SK-N-SH (cell line): ENCODE data around the gene ITIH1. TPM values are rescaled to one million over a fixed set of nuclear protein-coding genes. Genes with fewer than 3 reads are reported as not detected.

Experiments
- CTCF ChIA-PET: fragments of 300-600, 350-600 bp; formaldehyde crosslinking; extraction: SDS; loops from one replicate; lab custom pipeline; 2021; lab: Yijun Ruan, JAX
- POLR2A ChIA-PET: fragments of 350-600 bp; sonication (Branson Sonifier 250); formaldehyde crosslinking; extraction: SDS; loops from one replicate; lab custom pipeline; 2020; ENCODE audit warnings: antibody characterized with exemption, inconsistent platforms; lab: Yijun Ruan, JAX
- DNase-seq: peaks from one replicate; pipeline ENCODE4 v3.0.0; 2012
- H2AFZ ChIP-seq: fragments of 200-600 bp; sonication (generic); 2 replicates; pipeline ENCODE4 v1.8.1; 2016; ENCODE audit warnings: antibody characterized with exemption, mild to moderate bottlenecking, low read depth
- H3F3A ChIP-seq: fragments of 200-600 bp; sonication (generic); replicated peaks from 2 replicates; pipeline ENCODE3; 2016; ENCODE audit warnings: antibody characterized with exemption, mild to moderate bottlenecking; ENCODE audit not compliant: insufficient read depth
- H3K27ac ChIP-seq, 2 experiments: fragments of 200-500 bp in 1 of 2; fragments of 200-600 bp in 1 of 2; sonication (Bioruptor generic) in 1 of 2; sonication (generic), shearing (Covaris generic) in 1 of 2; 2 replicates each; pipeline versions ENCODE4 v1.5.1 to v1.6.1; 2014 to 2016; ENCODE audit warnings: low read depth in 2 of 2, inconsistent platforms in 1 of 2, low read length in 1 of 2, mild to moderate bottlenecking in 1 of 2, mixed read lengths in 1 of 2
- H3K27me3 ChIP-seq: fragments of 200-600 bp; sonication (generic), shearing (Covaris generic); 2 replicates; pipeline ENCODE4 v1.6.1; 2016; ENCODE audit warnings: mixed run types; ENCODE audit not compliant: insufficient read depth
- H3K36me3 ChIP-seq, 2 experiments: fragments of 200-500 bp in 1 of 2; fragments of 200-600 bp in 1 of 2; sonication (Bioruptor generic) in 1 of 2; sonication (generic) in 1 of 2; replicated peaks in 1 of 2; 2 replicates each; pipeline versions ENCODE3 to v1.5.1; 2014 to 2016; ENCODE audit warnings: low read length in 1 of 2, mild to moderate bottlenecking in 1 of 2; ENCODE audit not compliant: insufficient read depth in 2 of 2, control insufficient read depth in 1 of 2
- H3K4me1 ChIP-seq, 2 experiments: fragments of 200-500 bp in 1 of 2; fragments of 200-600 bp in 1 of 2; sonication (Bioruptor generic) in 1 of 2; sonication (generic), shearing (Covaris generic) in 1 of 2; 2 replicates each; pipeline versions ENCODE4 v1.5.1 to v1.6.1; 2014 to 2016; ENCODE audit warnings: low read depth in 1 of 2, low read length in 1 of 2, mixed run types in 1 of 2; ENCODE audit not compliant: insufficient read depth in 2 of 2, control insufficient read depth in 1 of 2
- H3K4me2 ChIP-seq: fragments of 200-600 bp; sonication (generic), shearing (Covaris generic); 2 replicates; pipeline ENCODE4 v1.6.1; 2017; ENCODE audit warnings: mixed run types
- H3K4me3 ChIP-seq, 2 experiments: fragments of 200-500 bp in 1 of 2; fragments of 200-600 bp in 1 of 2; sonication (Bioruptor generic) in 1 of 2; sonication (generic), shearing (Covaris generic) in 1 of 2; 2 replicates each; pipeline versions ENCODE4 v1.5.1 to v1.8.1; 2014 to 2016; ENCODE audit warnings: low read depth in 2 of 2, inconsistent platforms in 1 of 2, low read length in 1 of 2, mild to moderate bottlenecking in 1 of 2, mixed read lengths in 1 of 2, moderate library complexity in 1 of 2
- H3K79me2 ChIP-seq: fragments of 200-600 bp; sonication (generic); 2 replicates; pipeline ENCODE4 v1.8.1; 2017; ENCODE audit warnings: mild to moderate bottlenecking; ENCODE audit not compliant: insufficient read depth
- H3K9ac ChIP-seq: fragments of 200-600 bp; sonication (generic); 2 replicates; pipeline ENCODE4 v1.6.1; 2017; ENCODE audit warnings: mixed run types
- H3K9me2 ChIP-seq: fragments of 200-600 bp; sonication (generic); 2 replicates; pipeline ENCODE4 v1.6.1; 2017; ENCODE audit warnings: mixed run types
- H3K9me3 ChIP-seq: fragments of 200-600 bp; sonication (generic); 2 replicates; pipeline ENCODE4 v1.6.1; 2017; ENCODE audit warnings: mixed run types, mild to moderate bottlenecking, moderate library complexity
- H4K20me1 ChIP-seq: fragments of 200-600 bp; sonication (generic); 2 replicates; pipeline ENCODE4 v1.6.1; 2017; ENCODE audit warnings: mild to moderate bottlenecking, mixed run types; ENCODE audit not compliant: insufficient read depth
- CHD2 ChIP-seq: fragments of 150-350 bp; IDR thresholded peaks from 2 replicates; pipeline ENCODE4 v1.6.1; 2018; ENCODE audit warnings: low read length; ENCODE audit not compliant: partially characterized antibody
- ELF1 ChIP-seq: IDR thresholded peaks from 2 replicates; pipeline ENCODE4 v1.4.0; 2012
- EP300 ChIP-seq, 2 experiments: IDR thresholded peaks; 2 replicates each; pipeline versions ENCODE4 v1.4.0 to v1.6.1; 2012; ENCODE audit warnings: borderline replicate concordance in 1 of 2, low read depth in 1 of 2, low read length in 1 of 2
- EZH2phosphoT487 ChIP-seq: fragments of 200-600 bp; sonication (generic); IDR thresholded peaks from 2 replicates; pipeline ENCODE4 v1.6.1; 2017; ENCODE audit warnings: low read depth, mixed run types, mild to moderate bottlenecking, antibody characterized with exemption, moderate library complexity, borderline replicate concordance
- FOSL2 ChIP-seq: IDR thresholded peaks from 2 replicates; pipeline ENCODE4 v1.4.0; 2012; ENCODE audit warnings: low read depth, mild to moderate bottlenecking, moderate library complexity, borderline replicate concordance
- FOXJ3 ChIP-seq: sonication (generic); formaldehyde crosslinking; IDR thresholded peaks from 2 replicates; pipeline ENCODE4 v1.5.1; 2020; ENCODE audit warnings: mild to moderate bottlenecking, missing genetic modification reagents
- GABPA ChIP-seq: IDR thresholded peaks from 2 replicates; pipeline ENCODE4 v1.4.0; 2012; ENCODE audit warnings: low read depth, mild to moderate bottlenecking
- GATA2 ChIP-seq: sonication (generic); formaldehyde crosslinking; IDR thresholded peaks from 2 replicates; pipeline ENCODE4 v1.5.0; 2020; ENCODE audit warnings: mild to moderate bottlenecking, missing genetic modification reagents
- MAX ChIP-seq: IDR thresholded peaks from 2 replicates; pipeline ENCODE4 v1.4.0; 2012; ENCODE audit warnings: low read depth
- MEF2A ChIP-seq: IDR thresholded peaks from 2 replicates; pipeline ENCODE4 v1.4.0; 2012; ENCODE audit warnings: low read depth, borderline replicate concordance
- NFIC ChIP-seq: IDR thresholded peaks from 2 replicates; pipeline ENCODE4 v1.4.0; 2012; ENCODE audit warnings: borderline replicate concordance
- NRF1 ChIP-seq: IDR thresholded peaks from 2 replicates; pipeline ENCODE4 v1.6.1; 2012; ENCODE audit warnings: low read depth, mild to moderate bottlenecking, low read length
- RCOR1 ChIP-seq: fragments of 150-350 bp; IDR thresholded peaks from 2 replicates; pipeline ENCODE4 v1.6.1; 2017; ENCODE audit warnings: antibody characterized with exemption, low read length
- SIN3A ChIP-seq: IDR thresholded peaks from 2 replicates; pipeline ENCODE4 v1.6.1; 2012; ENCODE audit warnings: low read depth, mild to moderate bottlenecking, low read length, moderate library complexity, borderline replicate concordance
- USF1 ChIP-seq: IDR thresholded peaks from 2 replicates; pipeline ENCODE4 v1.4.0; 2012; ENCODE audit warnings: low read depth, borderline replicate concordance
- YY1 ChIP-seq: IDR thresholded peaks from 2 replicates; pipeline ENCODE4 v1.4.0; 2012; ENCODE audit warnings: low read depth, mild to moderate bottlenecking
- ZBTB33 ChIP-seq: IDR thresholded peaks from 2 replicates; pipeline ENCODE4 v1.4.0; 2012; ENCODE audit warnings: low read depth, borderline replicate concordance
- WGBS: methylation state at CpG from one replicate; pipeline ENCODE4 v1.1.6; 2017; ENCODE audit warnings: low lambda C conversion rate; 5-methylcytosine and 5-hydroxymethylcytosine counted together
- polyA plus RNA-seq, 3 experiments: library from polyadenylated mRNA; depleted of rRNA; stranded (reverse); fragments of >200 nt; gene quantifications; 2 replicates each; pipeline ENCODE4 v1.2.3, GENCODE V29; 2012

Gene ITIH1
- polyA plus RNA-seq, 1 of the 3 experiments (the other 2 are of a cell fraction) = not detected

- no peaks in the 10 kb centered on the region for H3K4me1 ChIP-seq
- TF ChIP-seq RCOR1 (no peak), EP300 (IDR thresholded peaks at IDR 0.05; ENCODE audit: borderline replicate concordance in 1 of 2, low read depth in 1 of 2, low read length in 1 of 2) (no peak), CHD2 (no peak), GABPA (no peak), NFIC (no peak), YY1 (no peak), FOSL2 (no peak), FOXJ3 (CRISPR knock-in tag) (no peak), ELF1 (no peak), ZBTB33 (no peak), SIN3A (no peak), EZH2phosphoT487 (no peak), MAX (no peak), NRF1 (no peak), USF1 (no peak), GATA2 (no peak), MEF2A (no peak)
- DNase-seq = no peak
- H3K9me2 ChIP-seq = no peaks in the 10 kb centered on the region
- POLR2A ChIA-PET = no interaction called here
- peaks cover 0 to 21% of the 10 kb centered on the region in 2 experiments for H3K36me3 ChIP-seq
- no peak overlapping the region for H3K4me3 ChIP-seq
- no peak overlapping the region for H3K4me2 ChIP-seq
- no peaks in the 10 kb centered on the region for H3K27me3 ChIP-seq
- H3K9me3 ChIP-seq = no peaks in the 10 kb centered on the region
- H2AFZ ChIP-seq = no peak overlapping the region
- no peak overlapping the region for H3K27ac ChIP-seq
- CTCF ChIA-PET = interaction anchor here (1.4 to 2.0 kb wide), 2 partner anchors 11 to 21 kb away, joined by 3 to 10 read pairs; no protein-coding TSS in a partner anchor
- H4K20me1 ChIP-seq = no peaks in the 10 kb centered on the region
- H3F3A ChIP-seq = no peaks in the 10 kb centered on the region
- H3K79me2 ChIP-seq = no peaks in the 10 kb centered on the region
- WGBS = 94% methylated on average over 22 of the region's 23 CpGs
- H3K9ac ChIP-seq = no peak overlapping the region
These were observed 62.6 kb downstream of the ITIH1 start for GRCh38 chr3:52839892-52840545.
